Fibroblast of lung (primary cell): ENCODE measurements around the gene TRIM41.

Experiments used
- EZH2 ChIP-seq: IDR thresholded peaks from 2 replicates; pipeline ENCODE4 v1.5.1; 2012; ENCODE audit warnings: low read length, control low read depth, mild to moderate bottlenecking; ENCODE audit errors: missing control alignments
- TF ChIP-seq, protein P1 (sequence below), 2 donors: IDR thresholded peaks in 1 of 2; conservative IDR thresholded peaks in 1 of 2; 1 replicate in 1 of 2; 2 replicates in 1 of 2; pipeline ENCODE4 v1.5.1; 2011 to 2012; ENCODE audit warnings: low read length in 2 of 2, control low read depth in 1 of 2, inconsistent platforms in 1 of 2, low read depth in 1 of 2, mild to moderate bottlenecking in 1 of 2

DNA sequence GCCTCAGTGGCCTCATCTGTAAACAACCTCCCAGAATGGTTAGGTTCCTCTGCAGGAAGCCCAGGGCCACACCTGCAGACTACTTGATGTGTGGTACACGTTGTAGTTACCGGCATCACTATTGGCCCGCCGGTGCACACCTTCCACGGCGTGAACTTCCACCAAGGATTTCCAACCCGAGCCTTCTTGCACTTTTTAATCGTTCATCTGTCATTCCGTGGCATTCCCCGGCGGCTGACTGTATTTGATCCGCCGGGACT, 5.3 kb upstream of the TRIM41 start:
- TF ChIP-seq, protein P1, sequence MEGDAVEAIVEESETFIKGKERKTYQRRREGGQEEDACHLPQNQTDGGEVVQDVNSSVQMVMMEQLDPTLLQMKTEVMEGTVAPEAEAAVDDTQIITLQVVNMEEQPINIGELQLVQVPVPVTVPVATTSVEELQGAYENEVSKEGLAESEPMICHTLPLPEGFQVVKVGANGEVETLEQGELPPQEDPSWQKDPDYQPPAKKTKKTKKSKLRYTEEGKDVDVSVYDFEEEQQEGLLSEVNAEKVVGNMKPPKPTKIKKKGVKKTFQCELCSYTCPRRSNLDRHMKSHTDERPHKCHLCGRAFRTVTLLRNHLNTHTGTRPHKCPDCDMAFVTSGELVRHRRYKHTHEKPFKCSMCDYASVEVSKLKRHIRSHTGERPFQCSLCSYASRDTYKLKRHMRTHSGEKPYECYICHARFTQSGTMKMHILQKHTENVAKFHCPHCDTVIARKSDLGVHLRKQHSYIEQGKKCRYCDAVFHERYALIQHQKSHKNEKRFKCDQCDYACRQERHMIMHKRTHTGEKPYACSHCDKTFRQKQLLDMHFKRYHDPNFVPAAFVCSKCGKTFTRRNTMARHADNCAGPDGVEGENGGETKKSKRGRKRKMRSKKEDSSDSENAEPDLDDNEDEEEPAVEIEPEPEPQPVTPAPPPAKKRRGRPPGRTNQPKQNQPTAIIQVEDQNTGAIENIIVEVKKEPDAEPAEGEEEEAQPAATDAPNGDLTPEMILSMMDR (conservative IDR thresholded peaks at IDR 0.05 in 1 of 2, IDR thresholded peaks at IDR 0.05 in 1 of 2; ENCODE audit: low read depth in 1 of 2, low read length in 2 of 2) = no peak
- TF ChIP-seq EZH2 = no peak
